HS-27A (cell line): ENCODE results near the gene RPTOR.

Experiments used
- DNase-seq: peaks from one replicate; pipeline ENCODE4 v3.0.0-alpha.2; 2012; ENCODE audit warnings: low read depth, missing footprints

Gene RPTOR

DNA sequence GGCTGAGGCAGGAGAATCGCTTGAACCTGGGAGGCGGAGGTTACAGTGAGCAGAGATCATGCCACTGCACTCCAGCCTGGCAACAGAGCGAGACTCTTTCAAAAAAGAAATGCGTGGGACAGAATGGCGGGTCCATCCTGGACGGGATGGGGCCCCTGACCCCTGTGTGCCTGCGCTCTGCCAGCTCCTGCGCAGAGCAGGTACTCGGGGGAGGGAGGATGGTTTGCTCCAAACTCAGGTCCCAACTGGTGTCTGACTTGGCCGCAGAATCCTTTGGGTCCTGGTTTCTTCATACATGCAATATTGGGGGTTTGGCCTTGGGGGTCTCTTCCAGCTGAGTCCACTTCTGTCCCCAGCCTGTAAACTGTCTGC lies 457.4 kb downstream of the RPTOR start:
- DNase-seq, result no peak

GRCh38 chr17:81002409-81003361 lies 458.0 kb downstream of the RPTOR start:
- DNase-seq, result no peak

GRCh38 chr17:81003711-81004475 lies 459.3 kb downstream of the RPTOR start:
- DNase-seq, result no peak

- DNase-seq, result no peak
These were observed 462.3 kb downstream of the RPTOR start for GRCh38 chr17:81006891-81007290.

- DNase-seq, result no peak
These were observed 463.5 kb downstream of the RPTOR start for GRCh38 chr17:81008140-81008539.

- no peak for DNase-seq
These were observed 464.5 kb downstream of the RPTOR start for GRCh38 chr17:81009136-81009535.

DNA sequence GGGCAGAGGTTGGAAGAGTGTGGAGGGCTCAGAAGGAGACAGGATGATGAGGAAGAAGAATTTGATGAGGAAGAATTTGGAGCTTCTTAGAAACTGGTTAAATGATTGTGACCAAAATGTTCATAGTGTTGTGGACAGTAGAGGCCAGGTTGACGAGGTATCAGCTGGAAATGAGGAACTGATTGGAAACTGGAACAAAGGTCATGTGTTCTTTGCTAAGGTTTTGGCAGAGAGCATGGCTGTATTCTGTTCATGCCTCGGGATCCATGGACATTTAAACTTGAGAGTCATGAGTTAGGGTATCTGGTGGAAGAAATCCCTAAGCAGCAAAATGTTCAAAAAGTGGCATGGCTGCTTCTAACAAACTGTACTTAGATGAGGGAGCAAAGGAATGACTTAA lies 466.3 kb downstream of the RPTOR start:
- no peak for DNase-seq

- no peak for DNase-seq
These were observed 467.3 kb downstream of the RPTOR start for GRCh38 chr17:81011951-81012350.

DNA sequence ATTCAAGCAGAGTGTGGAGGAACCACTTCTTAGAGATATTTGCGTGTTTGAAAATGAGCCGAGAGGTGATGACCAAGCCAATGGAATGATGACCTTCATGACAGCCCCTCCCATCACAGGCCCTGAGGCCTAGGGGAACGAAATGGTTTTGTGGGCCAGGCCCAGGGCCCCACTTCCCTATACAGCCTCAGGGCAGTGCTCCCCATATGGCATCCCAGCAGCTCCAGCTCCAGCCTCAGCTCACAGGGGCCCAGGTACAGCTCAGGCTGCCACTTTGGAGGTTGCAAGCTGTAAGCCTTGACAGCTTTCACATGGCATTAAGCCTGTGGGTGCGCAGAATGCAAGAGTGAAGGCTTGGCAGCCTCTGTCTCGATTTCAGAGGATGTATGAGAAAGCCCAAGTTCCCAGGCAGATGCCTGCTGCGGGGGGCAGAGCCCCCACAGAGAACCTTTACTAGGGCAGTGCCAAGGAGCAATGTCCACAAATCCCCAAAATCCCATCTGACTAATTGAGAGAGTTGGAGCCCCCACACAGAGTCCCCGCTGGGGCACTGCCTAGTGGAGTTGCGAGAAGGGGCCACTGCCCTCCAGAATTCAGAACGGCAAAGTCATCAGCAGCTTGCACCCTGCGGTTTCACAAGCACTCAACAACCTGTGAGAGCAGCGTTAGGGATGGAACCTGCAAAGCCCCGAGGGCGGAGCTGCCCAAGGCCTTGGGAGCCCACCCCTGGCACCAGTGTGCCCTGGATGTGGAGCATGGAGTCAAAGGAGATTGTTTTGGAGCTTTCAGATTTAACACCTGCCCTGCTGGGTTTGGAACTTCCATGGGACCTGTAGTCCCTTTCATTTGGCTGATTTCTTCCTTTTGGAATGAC lies 468.2 kb downstream of the RPTOR start:
- no peak for DNase-seq

DNA sequence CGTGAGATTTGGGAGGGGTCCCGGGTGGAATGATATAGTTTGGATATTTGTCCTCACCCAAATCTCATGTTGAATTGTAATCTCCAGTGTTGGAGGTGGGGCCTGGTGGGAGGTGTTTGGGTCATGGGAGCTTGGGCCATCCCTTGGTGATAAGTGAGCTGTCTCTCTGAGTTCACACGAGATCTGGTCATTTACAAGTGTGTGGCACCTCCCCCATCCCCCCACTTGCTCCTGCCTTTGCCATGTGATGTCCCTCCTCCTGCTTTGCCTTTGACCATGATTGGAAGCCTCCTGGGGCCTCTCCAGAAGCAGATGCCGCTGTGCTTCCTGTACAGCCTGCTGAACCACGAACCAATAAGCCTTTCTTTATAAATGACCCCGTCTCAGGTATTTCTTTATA lies 469.0 kb downstream of the RPTOR start:
- no peak for DNase-seq

- no peak for DNase-seq
These were observed 470.5 kb downstream of the RPTOR start for GRCh38 chr17:81015136-81015535.
